Colonic mucosa (tissue), 4 donors: ENCODE results near the gene TBC1D17. TPM values are rescaled to one million over a fixed set of nuclear protein-coding genes. Genes with fewer than 3 reads are reported as not detected.

Source experiments
- DNase-seq: peaks from one replicate; pipeline ENCODE4 v3.0.0-alpha.2; 2020
- H3K27ac ChIP-seq: fragments of 200-600 bp; one replicate; pipeline ENCODE4 v1.8.0; 2021
- H3K27me3 ChIP-seq: fragments of 200-600 bp; one replicate; pipeline ENCODE4 v1.8.0; 2021
- H3K36me3 ChIP-seq: fragments of 200-600 bp; one replicate; pipeline ENCODE4 v1.8.0; 2021
- H3K4me1 ChIP-seq: fragments of 200-600 bp; one replicate; pipeline ENCODE4 v1.8.0; 2021; ENCODE audit warnings: mild to moderate bottlenecking
- H3K4me3 ChIP-seq: fragments of 200-600 bp; one replicate; pipeline ENCODE4 v1.8.0; 2021
- H3K9ac ChIP-seq, 2 donors: one replicate each; pipeline ENCODE4 v1.7.0; 2013; ENCODE audit warnings: control low read depth in 2 of 2, low read depth in 2 of 2, low read length in 2 of 2
- H3K9me3 ChIP-seq: fragments of 200-600 bp; one replicate; pipeline ENCODE4 v1.8.0; 2021
- intact Hi-C: fragments of 100-400 bp; cut with DNase I; formaldehyde crosslinking; loops from one replicate; pipeline ENCODE4 v1.14.1; 2022
- total RNA-seq, 2 donors: library from RNA; stranded (reverse); fragmentation: NEBNext Ultra II Directional in 1 of 2; extraction: Animal tissue kit (Norgen Biotek cat#: 25700) in 1 of 2; gene quantifications; one replicate each; pipeline ENCODE4 v1.2.1, GENCODE V29; 2021
- TF ChIP-seq, protein P1 (sequence below): fragments of 200-600 bp; IDR thresholded peaks from one replicate; pipeline ENCODE4 v1.8.0; 2022; ENCODE audit warnings: antibody characterized with exemption, mild to moderate bottlenecking
- donor health status: healthy.
- donor health status: DM: no; HTN: no; CAD: no.
- donor health status: DM: no; HTN: no; CAD: no.

Gene TBC1D17
- total RNA-seq, 2 donors from 2014 or later = 29.4 to 33.7 TPM

DNA sequence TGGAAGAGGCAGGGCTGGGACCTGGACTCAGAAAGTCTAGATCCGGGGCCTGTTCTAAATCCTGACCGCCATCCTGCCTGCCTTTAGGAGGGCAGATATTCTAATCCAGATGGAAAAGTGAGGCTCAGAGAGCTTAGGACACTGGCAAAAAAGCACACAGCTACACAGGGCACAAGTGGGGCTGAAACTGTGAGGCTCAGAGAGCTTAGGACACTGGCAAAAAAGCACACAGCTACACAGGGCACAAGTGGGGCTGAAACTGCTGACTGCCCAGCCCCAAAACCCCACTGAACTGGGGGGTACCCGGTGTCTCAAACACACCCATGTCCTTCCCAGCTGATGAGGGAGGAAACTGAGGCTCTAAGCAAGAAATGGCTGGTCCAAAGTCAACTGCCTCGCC, 2.3 kb upstream of the TBC1D17 start:
- Histone ChIP-seq H3K4me1 (peaks cover 8% of the 10 kb centered on the region), H3K36me3 (no peaks in the 10 kb centered on the region)

DNA sequence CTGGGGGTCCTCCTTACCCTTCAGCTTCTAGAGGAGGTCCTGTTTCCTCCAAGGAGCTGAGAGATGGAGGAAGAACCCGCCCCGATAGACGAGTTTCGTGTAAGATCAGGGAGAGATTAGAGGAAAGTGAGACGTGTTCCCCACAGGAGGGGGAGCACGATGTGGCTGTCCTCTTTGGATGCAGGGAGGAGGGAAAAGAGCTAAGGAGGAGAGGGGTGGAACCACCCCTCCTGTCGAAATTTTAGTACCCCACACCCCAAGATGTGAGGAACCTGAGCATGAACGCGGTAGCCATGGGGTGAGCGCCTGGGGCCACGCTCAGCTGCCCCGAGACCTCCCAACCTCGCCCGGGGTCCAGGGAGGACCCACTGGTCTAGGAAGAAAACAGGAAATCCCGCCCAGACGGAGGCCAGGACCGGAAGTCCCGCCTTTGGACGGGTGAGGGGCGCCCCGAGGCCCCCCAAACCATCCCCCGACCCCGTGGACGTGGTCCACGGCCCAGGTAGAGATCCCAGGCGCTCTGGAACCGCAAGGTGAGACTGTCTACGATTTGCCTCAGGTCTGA, 1.6 kb upstream of the TBC1D17 start:
- peak overlapping the region; percentile 97 for H3K27ac ChIP-seq
- TF ChIP-seq, protein P1, sequence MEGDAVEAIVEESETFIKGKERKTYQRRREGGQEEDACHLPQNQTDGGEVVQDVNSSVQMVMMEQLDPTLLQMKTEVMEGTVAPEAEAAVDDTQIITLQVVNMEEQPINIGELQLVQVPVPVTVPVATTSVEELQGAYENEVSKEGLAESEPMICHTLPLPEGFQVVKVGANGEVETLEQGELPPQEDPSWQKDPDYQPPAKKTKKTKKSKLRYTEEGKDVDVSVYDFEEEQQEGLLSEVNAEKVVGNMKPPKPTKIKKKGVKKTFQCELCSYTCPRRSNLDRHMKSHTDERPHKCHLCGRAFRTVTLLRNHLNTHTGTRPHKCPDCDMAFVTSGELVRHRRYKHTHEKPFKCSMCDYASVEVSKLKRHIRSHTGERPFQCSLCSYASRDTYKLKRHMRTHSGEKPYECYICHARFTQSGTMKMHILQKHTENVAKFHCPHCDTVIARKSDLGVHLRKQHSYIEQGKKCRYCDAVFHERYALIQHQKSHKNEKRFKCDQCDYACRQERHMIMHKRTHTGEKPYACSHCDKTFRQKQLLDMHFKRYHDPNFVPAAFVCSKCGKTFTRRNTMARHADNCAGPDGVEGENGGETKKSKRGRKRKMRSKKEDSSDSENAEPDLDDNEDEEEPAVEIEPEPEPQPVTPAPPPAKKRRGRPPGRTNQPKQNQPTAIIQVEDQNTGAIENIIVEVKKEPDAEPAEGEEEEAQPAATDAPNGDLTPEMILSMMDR = no peak
- peak; percentile 81 for DNase-seq
- H3K4me1 ChIP-seq = peaks cover 4% of the 10 kb centered on the region
- H3K4me3 ChIP-seq = peak overlapping the region; percentile 81
- H3K9me3 ChIP-seq = no peaks in the 10 kb centered on the region
- H3K36me3 ChIP-seq = no peaks in the 10 kb centered on the region
- intact Hi-C loops = no loop called here
- peak overlapping the region; percentile 99 to 100 for H3K9ac ChIP-seq
- H3K27me3 ChIP-seq = no peaks in the 10 kb centered on the region

More for the DNA sequence above, 2.3 kb upstream of the TBC1D17 start:
- no peaks in the 10 kb centered on the region for H3K27me3 ChIP-seq
- H3K27ac ChIP-seq = no peak overlapping the region
- no peaks in the 10 kb centered on the region for H3K9me3 ChIP-seq
- H3K4me3 ChIP-seq = peak overlapping the region; percentile 81
- no peak for DNase-seq
- intact Hi-C loops = no loop called here
- H3K9ac ChIP-seq = peak overlapping the region in 1 of 2 donors; percentile 99
- TF ChIP-seq, protein P1 = no peak

DNA sequence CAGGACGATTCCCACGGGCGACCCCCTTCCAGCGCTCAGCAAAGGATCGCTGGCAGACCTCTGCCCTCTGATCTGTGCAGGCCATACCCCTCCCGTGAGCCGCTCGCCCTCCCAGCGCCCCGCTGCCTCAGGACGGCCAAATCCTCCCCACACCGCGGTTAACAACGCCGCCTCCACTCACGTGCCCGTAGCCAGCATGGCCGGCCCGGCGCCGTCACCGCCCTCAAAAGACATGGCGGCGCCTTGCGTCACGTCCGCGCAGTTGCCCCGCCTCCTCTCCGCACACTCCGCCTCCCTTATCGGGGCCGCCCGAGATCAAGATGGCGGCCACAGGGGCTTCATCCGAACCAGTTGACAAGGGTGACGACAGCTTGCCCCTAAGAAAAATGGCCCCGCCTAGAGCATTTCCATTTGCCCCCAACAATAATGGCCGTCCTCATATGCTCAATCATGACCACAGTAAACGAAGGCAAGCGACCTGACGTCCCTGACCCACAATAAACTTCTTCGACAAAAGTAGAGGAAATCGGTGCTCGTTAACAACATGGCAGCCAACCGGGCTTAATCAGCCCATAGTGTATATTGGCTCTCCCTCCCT, 981 bp upstream of the TBC1D17 start:
- no peaks in the 10 kb centered on the region for H3K36me3 ChIP-seq
- peak overlapping the region; percentile 97 for H3K27ac ChIP-seq
- H3K9me3 ChIP-seq = no peaks in the 10 kb centered on the region
- TF ChIP-seq, protein P1 = no peak
- intact Hi-C loops = no loop called here
- peaks cover 4% of the 10 kb centered on the region for H3K4me1 ChIP-seq
- no peaks in the 10 kb centered on the region for H3K27me3 ChIP-seq
- H3K9ac ChIP-seq = peak overlapping the region; percentile 99 to 100
- H3K4me3 ChIP-seq = peak overlapping the region; percentile 81
- peak; percentile 97 for DNase-seq

DNA sequence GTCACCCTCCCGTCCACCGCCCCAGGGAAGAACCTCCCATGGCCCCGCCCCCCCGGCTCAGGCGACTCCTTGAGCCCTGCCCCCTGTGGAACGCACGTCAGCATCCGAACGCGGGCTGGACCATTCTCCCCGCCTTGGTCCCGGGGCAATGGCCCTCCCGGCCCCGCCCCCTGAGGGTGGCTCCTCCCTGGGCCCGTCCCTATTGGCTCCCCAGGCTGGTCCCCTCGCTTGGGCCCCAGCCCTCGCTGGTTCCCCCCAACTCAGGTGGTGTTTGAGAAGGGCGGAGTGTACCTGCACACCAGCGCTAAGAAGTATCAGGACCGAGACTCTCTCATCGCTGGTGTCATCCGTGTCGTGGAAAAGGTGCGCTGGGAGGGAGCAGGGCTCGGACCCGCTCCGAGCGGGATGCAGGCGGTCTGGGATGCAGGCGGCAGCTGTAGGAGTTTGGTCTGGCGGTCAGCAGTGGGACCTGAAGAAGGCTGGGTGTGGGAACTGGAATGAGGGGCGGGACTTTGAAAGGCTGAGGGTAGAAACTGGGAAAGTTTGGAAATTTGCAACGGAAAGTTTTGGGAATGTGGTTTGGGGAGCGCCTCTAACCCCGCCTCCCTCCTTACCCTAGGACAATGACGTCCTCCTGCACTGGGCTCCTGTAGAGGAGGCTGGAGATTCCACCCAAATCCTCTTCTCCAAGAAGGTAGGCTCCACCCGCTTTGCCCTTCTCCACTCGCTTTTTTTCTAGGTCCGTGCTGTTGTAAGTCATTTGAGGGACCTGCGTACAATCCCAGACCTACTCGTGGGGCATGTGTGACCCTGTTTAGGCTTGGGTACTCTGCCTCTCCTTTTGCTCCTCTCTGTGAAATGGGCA, 609 bp downstream of the TBC1D17 start:
- DNase-seq = peak; percentile 99
- peak overlapping the region; percentile 81 for H3K4me3 ChIP-seq
- peak overlapping the region; percentile 75 to 99 for H3K9ac ChIP-seq
- H3K27ac ChIP-seq = peak overlapping the region; percentile 97
- peaks cover 12% of the 10 kb centered on the region for H3K36me3 ChIP-seq
- H3K9me3 ChIP-seq = no peaks in the 10 kb centered on the region
- intact Hi-C loops = no loop called here
- peaks cover 4% of the 10 kb centered on the region for H3K4me1 ChIP-seq
- H3K27me3 ChIP-seq = no peaks in the 10 kb centered on the region
- TF ChIP-seq, protein P1 = no peak

DNA sequence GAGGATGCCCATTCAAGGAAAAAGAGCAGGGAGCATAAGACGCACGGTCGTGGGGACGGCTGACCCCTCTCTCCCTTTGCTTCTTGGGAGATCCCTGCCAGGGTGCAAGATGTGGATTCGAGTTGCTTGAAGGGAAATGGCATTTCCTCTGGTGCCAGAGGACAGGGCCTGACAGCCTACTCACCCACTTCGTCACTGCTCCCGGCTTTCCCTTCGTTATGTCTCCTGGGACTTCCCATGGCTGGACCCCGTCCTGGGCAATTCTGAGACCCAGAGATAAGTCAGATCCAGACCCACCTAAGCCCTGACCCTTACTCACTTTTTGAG, 1.2 kb downstream of the TBC1D17 start:
- H3K36me3 ChIP-seq = peaks cover 14% of the 10 kb centered on the region
- no peaks in the 10 kb centered on the region for H3K9me3 ChIP-seq
- peak; percentile 35 for DNase-seq
- no peak overlapping the region for H3K4me3 ChIP-seq
- H3K27ac ChIP-seq = no peak overlapping the region
- H3K27me3 ChIP-seq = no peaks in the 10 kb centered on the region
- TF ChIP-seq, protein P1 = no peak
- H3K9ac ChIP-seq = no peak overlapping the region
- intact Hi-C loops = no loop called here
- peaks cover 4% of the 10 kb centered on the region for H3K4me1 ChIP-seq
